Hepatocyte (in vitro differentiated cells): ENCODE measurements around the gene ASTN2. TPM values are rescaled to one million over a fixed set of nuclear protein-coding genes. Genes with fewer than 3 reads are reported as not detected.
A peak's percentile ranks its signal among the peaks of the same experiment; 100 is the strongest.

ENCODE experiments used
- DNase-seq: peaks from one replicate; pipeline ENCODE4 v3.0.0-alpha.2; 2016; ENCODE audit warnings: low spot score
- H2AFZ ChIP-seq: fragments of 200-600 bp; sonication (generic); 2 replicates; pipeline ENCODE4 v1.6.0; 2016; ENCODE audit warnings: antibody characterized with exemption, mild to moderate bottlenecking
- H3K27ac ChIP-seq: fragments of 200-600 bp; sonication (generic); 2 replicates; pipeline ENCODE4 v1.5.1; 2016; ENCODE audit warnings: mild to moderate bottlenecking
- H3K27me3 ChIP-seq: fragments of 200-600 bp; sonication (generic); 2 replicates; pipeline ENCODE4 v1.6.1; 2016
- H3K36me3 ChIP-seq: fragments of 200-600 bp; sonication (generic); replicated peaks from 2 replicates; pipeline ENCODE4 v1.5.1; 2016; ENCODE audit warnings: low read depth; ENCODE audit not compliant: insufficient read depth
- H3K4me1 ChIP-seq: fragments of 200-600 bp; sonication (generic); 2 replicates; pipeline ENCODE4 v1.5.1; 2016; ENCODE audit warnings: mild to moderate bottlenecking, moderate library complexity; ENCODE audit not compliant: insufficient read depth
- H3K4me2 ChIP-seq: fragments of 200-600 bp; sonication (generic); 2 replicates; pipeline ENCODE4 v1.6.0; 2016
- H3K4me3 ChIP-seq: fragments of 200-600 bp; sonication (generic); 2 replicates; pipeline ENCODE4 v1.5.1; 2016; ENCODE audit warnings: mild to moderate bottlenecking
- H3K79me2 ChIP-seq: fragments of 200-600 bp; sonication (generic); 2 replicates; pipeline ENCODE4 v1.6.0; 2017; ENCODE audit warnings: mild to moderate bottlenecking
- H3K9me2 ChIP-seq: fragments of 200-600 bp; sonication (generic); replicated peaks from 2 replicates; pipeline ENCODE4 v1.6.0; 2017; ENCODE audit warnings: mild to moderate bottlenecking; ENCODE audit not compliant: insufficient read depth
- H3K9me3 ChIP-seq: fragments of 200-600 bp; sonication (generic); 2 replicates; pipeline ENCODE4 v1.5.1; 2016; ENCODE audit warnings: low read depth, mild to moderate bottlenecking
- H4K20me1 ChIP-seq: fragments of 200-600 bp; sonication (generic); 2 replicates; pipeline ENCODE4 v1.6.0; 2016; ENCODE audit warnings: mild to moderate bottlenecking; ENCODE audit not compliant: insufficient read depth, poor library complexity, severe bottlenecking
- CTCF ChIP-seq: fragments of 200-600 bp; sonication (generic); IDR thresholded peaks from 2 replicates; pipeline ENCODE4 v1.5.1; 2016; ENCODE audit warnings: antibody characterized with exemption, mild to moderate bottlenecking; ENCODE audit not compliant: poor library complexity
- EZH2 ChIP-seq: fragments of 200-600 bp; sonication (generic); IDR thresholded peaks from 2 replicates; pipeline ENCODE4 v1.6.1; 2016; ENCODE audit warnings: antibody characterized with exemption, mild to moderate bottlenecking, borderline replicate concordance
- EZH2phosphoT487 ChIP-seq: fragments of 200-600 bp; sonication (generic); IDR thresholded peaks from one replicate; pipeline ENCODE4 v1.6.1; 2018; ENCODE audit warnings: antibody characterized with exemption, mild to moderate bottlenecking, low read depth, moderate library complexity; ENCODE audit not compliant: unreplicated experiment, severe bottlenecking
- WGBS: methylation state at CpG from one replicate; pipeline ENCODE4 v1.1.6; 2016; ENCODE audit warnings: low lambda C conversion rate; ENCODE audit errors: missing lambda C conversion rate; 5-methylcytosine and 5-hydroxymethylcytosine counted together
- polyA plus RNA-seq: library from polyadenylated mRNA; unstranded; fragments of >200 nt; fragmentation: Nextera tagmentation; extraction: Ambion mirVana; gene quantifications from 2 replicates; pipeline ENCODE4 v1.2.1, GENCODE V29; 2016
- total RNA-seq: library from RNA; depleted of rRNA; stranded (reverse); fragments of >200 nt; gene quantifications from 2 replicates; pipeline ENCODE4 v1.2.3, GENCODE V29; 2014

Gene ASTN2
- total and polyA plus RNA-seq, 2 experiments from 2014 or later = 6.4 to 8.4 TPM

GRCh38 chr9:116447934-116448333 lies 966.9 kb downstream of the ASTN2 start:
- Histone ChIP-seq H3K4me3 (no peak overlapping the region), H3K27me3 (no peaks in the 10 kb centered on the region), H3K27ac (peak overlapping the region; percentile 8), H3K79me2 (no peaks in the 10 kb centered on the region), H3K36me3 (no peaks in the 10 kb centered on the region), H4K20me1 (no peaks in the 10 kb centered on the region), H3K9me2 (no peaks in the 10 kb centered on the region), H3K4me1 (peaks cover 7% of the 10 kb centered on the region), H3K4me2 (no peak overlapping the region), H3K9me3 (no peaks in the 10 kb centered on the region), H2AFZ (no peak overlapping the region)
- no peak for DNase-seq
- 45% methylated on average over 6 of the region's 6 CpGs for WGBS
- TF ChIP-seq EZH2 = no peak
- no peak for TF ChIP-seq EZH2phosphoT487
- no peak for TF ChIP-seq CTCF

DNA sequence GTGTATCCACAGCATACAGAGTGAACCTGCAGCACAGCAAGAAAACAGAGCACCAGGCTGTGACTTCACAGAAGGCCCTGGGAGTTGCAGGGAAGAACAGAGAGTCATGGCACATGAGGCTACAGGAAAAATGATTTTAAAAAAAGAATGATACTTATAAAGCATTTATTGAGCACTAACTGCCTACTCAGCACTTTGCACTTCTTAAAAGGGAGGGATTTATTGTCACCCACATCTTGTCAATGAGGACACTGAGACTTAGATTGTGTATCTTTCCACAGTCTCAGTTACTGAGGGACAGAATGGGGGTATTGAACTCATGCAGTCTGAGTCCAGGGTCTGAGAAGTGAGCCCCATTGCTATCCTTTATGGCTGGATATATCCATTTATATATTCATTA lies 972.3 kb downstream of the ASTN2 start:
- Histone ChIP-seq H3K27me3 (no peaks in the 10 kb centered on the region), H3K36me3 (no peaks in the 10 kb centered on the region), H4K20me1 (no peaks in the 10 kb centered on the region), H3K79me2 (no peaks in the 10 kb centered on the region), H3K4me1 (no peaks in the 10 kb centered on the region), H3K27ac (no peak overlapping the region), H3K9me3 (no peaks in the 10 kb centered on the region), H3K4me3 (no peak overlapping the region), H3K4me2 (no peak overlapping the region), H2AFZ (no peak overlapping the region), H3K9me2 (no peaks in the 10 kb centered on the region)
- no peak for DNase-seq
- TF ChIP-seq EZH2phosphoT487 (no peak), EZH2 (no peak), CTCF (no peak)

- Histone ChIP-seq H3K27me3 (no peaks in the 10 kb centered on the region), H3K79me2 (no peaks in the 10 kb centered on the region), H3K4me3 (no peak overlapping the region), H3K36me3 (no peaks in the 10 kb centered on the region), H3K27ac (no peak overlapping the region), H3K9me2 (no peaks in the 10 kb centered on the region), H4K20me1 (no peaks in the 10 kb centered on the region), H3K9me3 (no peaks in the 10 kb centered on the region), H3K4me2 (no peak overlapping the region), H3K4me1 (no peaks in the 10 kb centered on the region), H2AFZ (no peak overlapping the region)
- no peak for TF ChIP-seq EZH2phosphoT487
- TF ChIP-seq EZH2 = no peak
- TF ChIP-seq CTCF = no peak
- 48% methylated on average over 11 of the region's 11 CpGs for WGBS
- DNase-seq = peak; percentile 22
Measured at GRCh38 chr9:116437411-116438370, 977.2 kb downstream of the ASTN2 start.
